ENCODE data around the gene TRIM52.

The TRIM52 gene

GRCh38 chr5:181233801-181234454 is 27.0 kb downstream of the TRIM52 start:
- no peak for DNase-seq (ENCODE audit: low read depth)

GRCh38 chr5:181233088-181233800 is 27.7 kb downstream of the TRIM52 start:
- no peak for DNase-seq (ENCODE audit: low read depth)

DNA sequence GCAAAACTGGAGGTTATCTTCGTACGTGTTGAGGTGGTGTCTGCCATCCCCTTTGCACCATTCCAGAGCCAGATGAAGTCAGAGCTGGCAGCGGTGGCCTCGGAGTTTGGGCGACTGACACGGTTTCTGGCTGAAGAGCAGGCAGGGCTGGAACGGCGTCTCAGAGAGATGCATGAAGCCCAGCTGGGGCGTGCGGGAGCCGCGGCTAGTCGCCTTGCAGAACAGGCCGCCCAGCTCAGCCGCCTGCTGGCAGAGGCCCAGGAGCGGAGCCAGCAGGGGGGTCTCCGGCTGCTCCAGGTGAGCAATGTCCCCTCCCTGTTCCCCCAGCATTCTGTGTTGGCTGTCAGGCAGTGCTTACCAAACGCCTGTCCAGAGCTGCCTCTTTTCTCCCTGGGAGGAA is 28.4 kb downstream of the TRIM52 start:
- no peak for DNase-seq (ENCODE audit: low read depth)

- no peak for DNase-seq (ENCODE audit: low read depth)
Measured at GRCh38 chr5:181231432-181231831, 29.5 kb downstream of the TRIM52 start.

GRCh38 chr5:181230551-181230950 is 30.4 kb downstream of the TRIM52 start:
- no peak for DNase-seq (ENCODE audit: low read depth)

- DNase-seq (ENCODE audit: low read depth): no peak
Measured at GRCh38 chr5:181229996-181230395, 30.9 kb downstream of the TRIM52 start.

DNA sequence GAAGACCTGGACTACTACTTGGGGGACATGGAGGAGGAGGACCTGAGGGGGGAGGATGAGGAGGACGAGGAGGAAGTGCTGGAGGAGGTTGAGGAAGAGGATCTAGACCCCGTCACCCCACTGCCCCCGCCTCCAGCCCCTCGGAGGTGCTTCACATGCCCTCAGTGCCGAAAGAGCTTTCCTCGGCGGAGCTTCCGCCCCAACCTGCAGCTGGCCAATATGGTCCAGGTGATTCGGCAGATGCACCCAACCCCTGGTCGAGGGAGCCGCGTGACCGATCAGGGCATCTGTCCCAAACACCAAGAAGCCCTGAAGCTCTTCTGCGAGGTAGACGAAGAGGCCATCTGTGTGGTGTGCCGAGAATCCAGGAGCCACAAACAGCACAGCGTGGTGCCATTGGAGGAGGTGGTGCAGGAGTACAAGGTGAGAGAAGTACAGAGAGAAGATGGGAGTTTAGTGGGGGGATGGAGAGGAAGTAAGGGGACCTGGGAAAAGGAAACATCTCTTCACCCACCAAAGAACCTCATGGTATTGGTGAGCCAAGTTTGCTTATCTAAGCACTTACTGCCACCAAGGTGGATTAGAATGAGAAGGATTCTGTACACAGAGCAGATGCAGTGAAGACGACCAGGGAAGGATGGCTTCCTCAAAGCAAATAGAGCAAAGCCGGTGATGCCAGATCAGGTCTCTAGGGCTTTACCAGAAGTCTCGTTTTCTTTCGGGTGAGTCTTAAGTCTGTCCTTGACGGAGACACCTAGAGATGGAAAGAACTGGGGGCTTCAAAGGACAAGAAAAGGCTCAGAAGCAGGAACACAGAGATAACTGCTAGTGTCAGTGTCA is 36.3 kb downstream of the TRIM52 start:
- DNase-seq (ENCODE audit: low read depth): no peak

DNA sequence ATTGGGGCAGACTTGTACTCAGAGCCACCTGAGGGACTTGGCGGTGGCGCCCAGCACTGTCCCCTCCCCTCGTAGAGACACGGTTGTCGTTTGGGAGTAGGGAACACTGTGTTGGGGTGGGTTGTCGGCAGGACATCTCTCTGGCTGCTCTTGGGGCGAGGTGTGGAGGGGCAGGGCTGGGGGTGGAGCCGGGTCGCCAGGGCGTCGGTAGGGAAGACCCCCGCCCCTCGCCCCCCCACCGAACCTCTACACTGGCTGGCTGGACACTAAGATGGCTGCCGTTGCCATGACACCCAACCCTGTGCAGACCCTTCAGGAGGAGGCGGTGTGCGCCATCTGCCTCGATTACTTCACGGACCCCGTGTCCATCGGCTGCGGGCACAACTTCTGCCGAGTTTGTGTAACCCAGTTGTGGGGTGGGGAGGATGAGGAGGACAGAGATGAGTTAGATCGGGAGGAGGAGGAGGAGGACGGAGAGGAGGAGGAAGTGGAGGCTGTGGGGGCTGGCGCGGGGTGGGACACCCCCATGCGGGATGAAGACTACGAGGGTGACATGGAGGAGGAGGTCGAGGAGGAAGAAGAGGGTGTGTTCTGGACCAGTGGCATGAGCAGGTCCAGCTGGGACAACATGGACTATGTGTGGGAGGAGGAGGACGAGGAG is 37.1 kb downstream of the TRIM52 start:
- DNase-seq (ENCODE audit: low read depth): no peak

DNA sequence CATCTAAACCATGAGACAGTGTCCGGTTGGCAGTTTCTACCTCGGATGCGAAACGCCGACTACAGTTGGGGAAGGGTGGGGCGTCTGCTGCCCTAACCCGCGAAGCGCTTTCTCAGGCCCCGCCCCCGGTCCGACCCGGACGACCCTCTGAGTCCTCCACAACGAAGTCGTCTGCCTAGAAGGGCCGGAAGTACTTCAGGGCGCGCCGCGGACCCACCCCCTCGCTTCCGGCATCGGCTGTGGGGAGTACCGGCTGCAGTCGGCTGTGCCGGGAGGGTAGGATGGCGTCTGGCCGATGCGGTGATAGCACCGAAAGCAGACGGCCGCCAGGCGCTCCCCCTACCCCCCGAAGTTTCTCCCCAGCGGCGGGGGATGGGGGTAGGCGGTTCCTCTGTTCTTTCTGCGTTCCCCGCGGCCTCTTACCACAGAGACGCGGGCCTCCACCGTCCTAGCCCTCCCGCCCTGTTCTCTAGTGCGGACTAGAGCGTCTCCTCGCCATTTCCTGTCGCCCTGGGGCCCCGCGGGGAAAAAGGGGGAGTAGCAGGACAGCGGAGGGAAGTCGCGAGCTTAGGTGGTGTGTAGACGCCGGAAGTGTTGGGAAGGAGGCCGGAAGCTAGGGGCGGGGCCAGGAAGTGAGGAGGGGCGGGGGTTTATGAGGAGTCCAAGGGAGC is 37.8 kb downstream of the TRIM52 start, which contains the start of gene TRIM41:
Gene TRIM41 (plus strand): TSS at position 224 of the 671 bp plus-strand sequence. CDS start 719 bp downstream, outside the sequence.
- DNase-seq (ENCODE audit: low read depth): peak; percentile 95

DNA sequence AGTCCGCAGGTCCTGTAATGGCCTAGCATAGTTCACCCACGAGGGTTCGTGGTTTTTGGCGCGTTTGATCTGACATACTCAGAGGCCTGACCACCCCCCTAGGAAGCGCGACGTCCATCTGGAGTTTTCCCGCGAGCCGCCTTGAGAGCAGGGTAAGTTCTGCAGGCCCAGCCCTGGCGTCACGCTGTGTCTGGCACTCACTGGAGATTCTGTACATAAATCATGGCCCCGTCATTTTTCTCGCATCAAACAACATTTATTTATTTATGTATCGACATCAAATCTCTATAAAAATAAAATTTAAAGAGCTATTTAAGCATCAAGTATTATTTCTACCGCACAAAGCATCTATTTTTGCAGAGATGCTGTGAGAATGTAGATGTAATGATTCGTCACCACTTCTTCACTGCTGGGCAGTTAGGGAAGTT is 38.3 kb downstream of the TRIM52 start:
- no peak for DNase-seq (ENCODE audit: low read depth)

DNA sequence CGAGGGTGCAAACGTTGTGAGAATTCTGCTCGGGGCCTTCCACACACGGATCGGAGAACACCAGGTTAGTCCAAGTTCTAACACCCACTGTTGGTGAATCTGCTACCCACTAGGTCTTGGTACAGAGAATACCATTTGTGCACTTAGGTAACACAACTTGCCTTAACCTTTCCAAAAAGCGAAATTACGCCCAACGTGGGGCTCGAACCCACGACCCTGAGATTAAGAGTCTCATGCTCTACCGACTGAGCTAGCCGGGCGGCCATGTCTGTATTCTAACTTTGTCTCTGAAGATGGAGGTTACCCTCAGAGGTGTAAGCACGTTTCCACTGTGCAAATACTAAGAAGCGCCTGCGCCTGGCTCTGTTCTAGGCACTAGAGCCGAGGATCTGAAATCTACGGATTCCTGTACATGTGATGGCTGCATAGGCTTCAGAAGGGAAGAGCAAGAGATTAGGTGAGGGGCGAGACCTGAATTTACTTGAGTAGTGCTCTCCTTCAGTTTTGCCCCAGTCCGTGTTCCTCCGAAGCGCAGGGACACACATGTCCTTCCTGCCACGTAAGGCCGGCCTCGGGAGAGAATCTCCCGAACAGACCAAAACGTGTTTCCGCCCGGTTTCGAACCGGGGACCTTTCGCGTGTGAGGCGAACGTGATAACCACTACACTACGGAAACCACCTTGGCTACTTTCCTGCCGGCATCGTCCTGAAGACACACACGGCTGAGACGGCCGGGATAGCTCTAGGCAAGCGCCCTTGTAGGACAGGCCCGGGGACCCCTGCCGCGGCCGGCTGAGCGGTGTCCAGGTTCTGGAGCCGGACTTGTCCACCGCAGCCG is 38.9 kb downstream of the TRIM52 start:
- peak; percentile 99 for DNase-seq (ENCODE audit: low read depth)

GRCh38 chr5:181221105-181221791 is 39.7 kb downstream of the TRIM52 start:
- DNase-seq (ENCODE audit: low read depth): no peak

GRCh38 chr5:181220178-181220515 is 40.8 kb downstream of the TRIM52 start:
- DNase-seq (ENCODE audit: low read depth): no peak

GRCh38 chr5:181219262-181220177 is 41.4 kb downstream of the TRIM52 start:
- DNase-seq (ENCODE audit: low read depth): no peak

DNA sequence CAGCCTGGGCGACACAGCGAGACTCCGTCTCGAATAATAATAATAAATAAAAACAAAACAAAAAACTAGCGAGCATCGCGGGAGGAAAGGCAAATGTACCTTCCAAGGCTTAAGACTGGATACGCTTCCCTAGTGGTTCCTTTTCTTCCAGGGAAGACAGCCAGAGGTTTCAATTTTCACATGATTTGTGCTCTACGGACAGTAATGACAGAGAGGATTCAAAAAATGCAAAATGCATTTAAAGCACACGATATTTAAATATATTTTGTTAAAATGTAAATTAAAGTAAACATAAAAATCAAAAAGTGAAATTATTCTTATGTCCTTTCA is 42.2 kb downstream of the TRIM52 start:
- DNase-seq (ENCODE audit: low read depth): no peak

- DNase-seq (ENCODE audit: low read depth): no peak
Measured at GRCh38 chr5:181217803-181218062, 43.2 kb downstream of the TRIM52 start.

GRCh38 chr5:181217111-181217802 is 43.7 kb downstream of the TRIM52 start:
- DNase-seq (ENCODE audit: low read depth): no peak

DNA sequence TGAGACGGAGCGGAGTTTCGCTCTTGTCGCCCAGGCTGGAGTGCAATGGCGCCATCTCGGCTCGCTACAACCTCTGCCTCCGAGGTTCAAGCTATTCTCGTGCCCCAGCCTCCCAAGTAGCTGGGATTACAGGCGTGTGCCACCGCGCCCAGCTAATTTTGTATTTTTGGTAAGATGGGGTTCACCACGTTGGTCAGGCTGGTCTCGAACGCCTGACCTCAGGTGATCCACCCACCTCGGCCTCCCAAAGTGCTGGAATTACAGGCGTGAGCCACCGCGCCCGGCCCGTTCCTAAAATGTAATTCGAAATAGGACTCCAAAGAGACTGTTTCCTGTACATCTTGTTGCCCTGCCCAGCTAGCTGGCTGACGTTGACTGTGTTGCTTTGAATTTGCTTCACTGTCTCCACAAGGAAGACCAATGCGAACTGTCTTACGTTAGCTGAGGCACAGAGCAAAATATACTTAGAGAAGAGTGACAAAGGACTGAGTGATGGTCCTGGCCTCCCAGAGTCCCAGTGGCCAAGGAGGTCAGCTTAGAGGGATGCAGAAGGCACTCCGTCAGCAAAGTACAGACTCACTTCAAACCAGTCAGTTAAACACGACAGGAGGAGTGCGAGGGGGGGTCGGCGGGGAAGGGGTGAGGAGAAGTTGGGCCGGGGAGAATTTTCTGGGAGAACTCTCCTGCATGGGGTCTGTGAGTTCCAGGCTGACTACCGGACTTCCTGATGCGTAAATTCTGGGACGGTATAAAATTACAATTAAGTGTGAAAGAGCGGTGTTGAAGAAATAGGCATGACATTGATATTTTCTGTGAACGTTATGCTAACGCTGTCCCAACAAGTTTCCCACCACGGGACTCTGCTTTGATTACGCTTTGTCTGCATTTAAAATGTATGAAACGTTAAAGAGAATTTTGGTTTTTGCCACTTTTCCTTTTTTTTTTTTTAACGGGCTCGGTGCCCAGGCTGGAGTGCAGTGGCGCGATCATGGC is 44.6 kb downstream of the TRIM52 start:
- no peak for DNase-seq (ENCODE audit: low read depth)
